ENCODE measurements around the gene CRTC3. TPM values are rescaled to one million over a fixed set of nuclear protein-coding genes. Genes with fewer than 3 reads are reported as not detected.
A peak's percentile ranks its signal among the peaks of the same experiment; 100 is the strongest.

The CRTC3 gene
- total and polyA plus RNA-seq, 2 of the 13 experiments (the other 11 are each of a cell fraction or from before 2014, with no cell fraction given): 8.4 to 11.8 TPM

DNA sequence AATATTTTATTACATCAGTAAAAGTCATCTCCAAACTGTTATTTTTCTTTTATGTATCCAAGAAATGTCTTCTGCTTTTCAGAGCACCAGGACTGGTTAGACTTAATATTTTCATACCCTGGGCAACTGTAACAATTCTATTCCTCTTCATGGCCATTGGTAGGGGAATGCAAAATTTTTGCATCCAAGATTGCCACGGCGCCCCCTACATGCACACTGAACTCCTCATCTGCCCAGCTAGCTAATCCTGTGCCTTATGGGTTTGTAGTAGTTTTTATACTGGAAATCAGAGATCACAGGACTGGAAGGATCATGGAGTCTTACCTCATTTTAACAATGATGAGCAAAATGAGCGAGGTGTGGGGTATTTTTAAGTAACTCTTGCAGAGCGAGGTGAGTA is 74.2 kb downstream of the CRTC3 start:
- in situ Hi-C loops (cut with HindIII; ENCODE audit: extremely low pct_ligation_motif_present, low pct_unique_long_range_greater_than_20kb) (loop anchor here (10.0 kb wide), 1 partner anchor 299 kb away; no protein-coding TSS in a partner anchor), intact Hi-C loops (cut with micrococcal nuclease; ENCODE audit: unreplicated experiment) (loop anchor here (5.0 kb wide), 1 partner anchor 282 kb away; no protein-coding TSS in a partner anchor)
- H4K20me1 ChIP-seq (ENCODE audit: insufficient read depth, low read length): no peaks in the 10 kb centered on the region
- H3K4me2 ChIP-seq (ENCODE audit: low read depth, low read length): no peak overlapping the region
- no peak for FAIRE-seq
- H3K27ac ChIP-seq (ENCODE audit: extremely low read length, insufficient read depth, low read length): no peak overlapping the region
- ATAC-seq: peak; percentile 51; the same call in 2 of the 3 replicates
- H3K79me2 ChIP-seq (ENCODE audit: insufficient read depth, low read length): no peaks in the 10 kb centered on the region
- H3K9me3 ChIP-seq (ENCODE audit: low read length): no peaks in the 10 kb centered on the region
- 91% methylated on average over 4 of the region's 4 CpGs for WGBS (ENCODE audit: low lambda C conversion rate)
- TF ChIP-seq, protein P1, sequence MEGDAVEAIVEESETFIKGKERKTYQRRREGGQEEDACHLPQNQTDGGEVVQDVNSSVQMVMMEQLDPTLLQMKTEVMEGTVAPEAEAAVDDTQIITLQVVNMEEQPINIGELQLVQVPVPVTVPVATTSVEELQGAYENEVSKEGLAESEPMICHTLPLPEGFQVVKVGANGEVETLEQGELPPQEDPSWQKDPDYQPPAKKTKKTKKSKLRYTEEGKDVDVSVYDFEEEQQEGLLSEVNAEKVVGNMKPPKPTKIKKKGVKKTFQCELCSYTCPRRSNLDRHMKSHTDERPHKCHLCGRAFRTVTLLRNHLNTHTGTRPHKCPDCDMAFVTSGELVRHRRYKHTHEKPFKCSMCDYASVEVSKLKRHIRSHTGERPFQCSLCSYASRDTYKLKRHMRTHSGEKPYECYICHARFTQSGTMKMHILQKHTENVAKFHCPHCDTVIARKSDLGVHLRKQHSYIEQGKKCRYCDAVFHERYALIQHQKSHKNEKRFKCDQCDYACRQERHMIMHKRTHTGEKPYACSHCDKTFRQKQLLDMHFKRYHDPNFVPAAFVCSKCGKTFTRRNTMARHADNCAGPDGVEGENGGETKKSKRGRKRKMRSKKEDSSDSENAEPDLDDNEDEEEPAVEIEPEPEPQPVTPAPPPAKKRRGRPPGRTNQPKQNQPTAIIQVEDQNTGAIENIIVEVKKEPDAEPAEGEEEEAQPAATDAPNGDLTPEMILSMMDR (CRISPR knock-in tag; IDR thresholded peaks at IDR 0.05): peak; percentile 50
- TF ChIP-seq ZSCAN20 (CRISPR knock-in tag; IDR thresholded peaks at IDR 0.05; ENCODE audit: borderline replicate concordance): no peak
- TF ChIP-seq TCF7 (IDR thresholded peaks at IDR 0.05; ENCODE audit: low read depth): no peak
- peak; percentile 54 for TF ChIP-seq STAG1 (CRISPR knock-in tag; IDR thresholded peaks at IDR 0.05)
- H2AFZ ChIP-seq (ENCODE audit: low read length): no peak overlapping the region
- POLR2A ChIA-PET: no interaction called here
- DNase-seq (ENCODE audit: low spot score): no peak
- H3K27me3 ChIP-seq (ENCODE audit: control insufficient read depth in 1 of 2, insufficient read depth in 2 of 2, low read length in 2 of 2): no peaks in the 10 kb centered on the region
- H3K9ac ChIP-seq (ENCODE audit: insufficient read depth, low read depth, low read length): no peak overlapping the region
- CTCF ChIA-PET (ENCODE audit: low intra/inter-chr PET ratio, low total read pairs): interaction anchor here (1.3 kb wide), 1 partner anchor 284 kb away, joined by 5 read pairs; no protein-coding TSS in a partner anchor
- no peak overlapping the region for H3K4me3 ChIP-seq (replicated peaks in 1 of 3; ENCODE audit: insufficient read depth in 1 of 3, low read depth in 2 of 3, low read length in 3 of 3)
- H3K36me3 ChIP-seq (replicated peaks in 1 of 2; ENCODE audit: control insufficient read depth in 1 of 2, insufficient read depth in 2 of 2, low read length in 2 of 2): no peaks in the 10 kb centered on the region
- no TSS peak for BruUV-seq (replicated peaks)
- no peaks in the 10 kb centered on the region for H3K4me1 ChIP-seq (ENCODE audit: insufficient read depth, low read length)

DNA sequence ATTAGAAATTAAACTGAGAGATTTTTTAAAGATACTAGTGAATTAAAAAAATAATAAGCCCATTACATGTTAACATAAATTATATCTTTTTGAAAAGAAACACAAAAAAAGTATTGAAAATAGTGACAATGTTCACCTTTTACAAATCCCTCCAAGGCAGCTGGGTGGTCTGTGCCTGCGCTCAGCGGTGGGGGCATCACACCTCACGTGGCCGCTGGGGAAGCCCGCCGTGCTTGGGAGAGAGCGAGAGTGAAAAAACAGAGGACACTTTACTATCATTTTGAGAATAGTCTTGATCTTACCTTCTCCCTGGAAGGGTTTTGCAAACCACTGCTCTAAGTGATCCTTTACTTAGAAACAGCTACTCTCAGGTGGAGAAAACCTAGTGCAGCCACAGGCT is 76.9 kb downstream of the CRTC3 start:
- CTCF ChIA-PET (ENCODE audit: low intra/inter-chr PET ratio, low total read pairs): no interaction called here
- H3K79me2 ChIP-seq (ENCODE audit: insufficient read depth, low read length): no peaks in the 10 kb centered on the region
- no peak overlapping the region for H3K27ac ChIP-seq (ENCODE audit: extremely low read length, insufficient read depth, low read length)
- no peaks in the 10 kb centered on the region for H3K27me3 ChIP-seq (ENCODE audit: control insufficient read depth in 1 of 2, insufficient read depth in 2 of 2, low read length in 2 of 2)
- H4K20me1 ChIP-seq (ENCODE audit: insufficient read depth, low read length): no peaks in the 10 kb centered on the region
- FAIRE-seq (no peak), DNase-seq (ENCODE audit: low spot score) (no peak), ATAC-seq (no peak)
- intact Hi-C loops (cut with micrococcal nuclease; ENCODE audit: unreplicated experiment): no loop called here
- WGBS (ENCODE audit: low lambda C conversion rate): 88% methylated on average over 7 of the region's 7 CpGs
- POLR2A ChIA-PET: no interaction called here
- H3K4me1 ChIP-seq (ENCODE audit: insufficient read depth, low read length): peaks cover 9% of the 10 kb centered on the region; the same call in 1 of the 2 replicates
- H3K4me3 ChIP-seq (replicated peaks in 1 of 3; ENCODE audit: insufficient read depth in 1 of 3, low read depth in 2 of 3, low read length in 3 of 3): no peak overlapping the region
- no peak overlapping the region for H3K9ac ChIP-seq (ENCODE audit: insufficient read depth, low read depth, low read length)
- H3K4me2 ChIP-seq (ENCODE audit: low read depth, low read length): no peak overlapping the region
- no peak for TF ChIP-seq ZNF34 (CRISPR knock-in tag; IDR thresholded peaks at IDR 0.05; ENCODE audit: borderline replicate concordance)
- TF ChIP-seq EP300 (IDR thresholded peaks at IDR 0.05; ENCODE audit: low read depth in 2 of 2, low read length in 2 of 2): no peak
- TF ChIP-seq EP300 (CRISPR knock-in tag; IDR thresholded peaks at IDR 0.05; ENCODE audit: borderline replicate concordance): no peak
- no peak for TF ChIP-seq ZNF737 (CRISPR knock-in tag; IDR thresholded peaks at IDR 0.05; ENCODE audit: borderline replicate concordance)
- no peak for TF ChIP-seq ZFP90 (CRISPR knock-in tag; IDR thresholded peaks at IDR 0.05; ENCODE audit: borderline replicate concordance)
- TF ChIP-seq ZNF616 (CRISPR knock-in tag; IDR thresholded peaks at IDR 0.05; ENCODE audit: low read depth): no peak
- no peak for TF ChIP-seq ZFP82 (CRISPR knock-in tag; IDR thresholded peaks at IDR 0.05; ENCODE audit: borderline replicate concordance)
- no peak overlapping the region for H2AFZ ChIP-seq (ENCODE audit: low read length)
- no peaks in the 10 kb centered on the region for H3K36me3 ChIP-seq (replicated peaks in 1 of 2; ENCODE audit: control insufficient read depth in 1 of 2, insufficient read depth in 2 of 2, low read length in 2 of 2)
- in situ Hi-C loops (cut with HindIII; ENCODE audit: extremely low pct_ligation_motif_present, low pct_unique_long_range_greater_than_20kb): loop anchor here (10.0 kb wide), 1 partner anchor 302 kb away; no protein-coding TSS in a partner anchor
- BruUV-seq (replicated peaks): no TSS peak
- H3K9me3 ChIP-seq (ENCODE audit: low read length): no peaks in the 10 kb centered on the region
